Lower leg skin (tissue), 3 donors: ENCODE data around the gene MLYCD.

ENCODE experiments used
- POLR2A ChIP-seq, 2 donors: fragments of 450-650 bp; IDR thresholded peaks; one replicate each; pipeline ENCODE4 v1.6.1; 2016 to 2017; ENCODE audit warnings: antibody characterized with exemption in 2 of 2, mild to moderate bottlenecking in 1 of 2, moderate library complexity in 1 of 2
- TF ChIP-seq, protein P1 (sequence below), 3 donors: fragments of 450-650 bp; IDR thresholded peaks; one replicate each; pipeline ENCODE4 v1.5.1; 2016; ENCODE audit warnings: antibody characterized with exemption in 3 of 3, mild to moderate bottlenecking in 3 of 3, moderate library complexity in 2 of 3

DNA sequence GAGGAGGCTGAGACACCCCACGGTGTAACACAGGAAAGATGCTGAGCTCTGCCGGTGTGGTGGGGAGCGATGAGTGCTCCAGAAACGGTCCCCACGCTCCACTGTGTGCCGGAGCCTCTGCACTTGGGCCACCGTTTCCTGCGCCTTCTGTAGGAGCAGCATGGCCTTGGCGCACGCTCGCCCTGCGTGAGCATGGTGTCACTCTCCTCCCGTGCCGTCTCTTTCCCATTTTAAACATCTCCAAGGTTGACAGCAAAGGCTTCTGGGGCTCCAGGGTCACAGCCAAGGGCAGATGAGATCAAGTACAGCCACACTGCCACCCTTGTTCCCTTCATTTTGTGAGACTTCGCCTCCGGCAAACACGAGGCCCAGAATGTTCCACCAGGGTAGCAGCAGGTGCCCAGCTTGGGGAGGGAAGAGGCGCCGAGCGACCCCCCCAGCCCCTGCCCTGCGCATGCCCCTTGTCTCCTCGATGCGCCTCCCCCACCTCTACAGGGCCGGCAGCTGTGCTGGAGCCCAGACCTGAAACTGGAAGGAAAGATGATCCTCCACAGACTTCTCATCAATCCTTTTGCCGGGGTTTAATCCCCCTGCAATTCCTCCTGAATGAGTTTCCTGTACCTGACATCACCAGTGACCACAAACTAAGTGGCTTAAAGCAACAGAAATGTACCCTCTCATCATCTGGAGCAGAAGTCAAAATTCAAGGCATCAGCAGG is 34.2 kb downstream of the MLYCD start:
- TF ChIP-seq, protein P1, sequence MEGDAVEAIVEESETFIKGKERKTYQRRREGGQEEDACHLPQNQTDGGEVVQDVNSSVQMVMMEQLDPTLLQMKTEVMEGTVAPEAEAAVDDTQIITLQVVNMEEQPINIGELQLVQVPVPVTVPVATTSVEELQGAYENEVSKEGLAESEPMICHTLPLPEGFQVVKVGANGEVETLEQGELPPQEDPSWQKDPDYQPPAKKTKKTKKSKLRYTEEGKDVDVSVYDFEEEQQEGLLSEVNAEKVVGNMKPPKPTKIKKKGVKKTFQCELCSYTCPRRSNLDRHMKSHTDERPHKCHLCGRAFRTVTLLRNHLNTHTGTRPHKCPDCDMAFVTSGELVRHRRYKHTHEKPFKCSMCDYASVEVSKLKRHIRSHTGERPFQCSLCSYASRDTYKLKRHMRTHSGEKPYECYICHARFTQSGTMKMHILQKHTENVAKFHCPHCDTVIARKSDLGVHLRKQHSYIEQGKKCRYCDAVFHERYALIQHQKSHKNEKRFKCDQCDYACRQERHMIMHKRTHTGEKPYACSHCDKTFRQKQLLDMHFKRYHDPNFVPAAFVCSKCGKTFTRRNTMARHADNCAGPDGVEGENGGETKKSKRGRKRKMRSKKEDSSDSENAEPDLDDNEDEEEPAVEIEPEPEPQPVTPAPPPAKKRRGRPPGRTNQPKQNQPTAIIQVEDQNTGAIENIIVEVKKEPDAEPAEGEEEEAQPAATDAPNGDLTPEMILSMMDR (IDR thresholded peaks at IDR 0.05), result no peak
- no peak for TF ChIP-seq POLR2A (IDR thresholded peaks at IDR 0.05)
